ENCODE results near the gene PSMA6.
"Not testable (repeated sequence)": the region's sequence is repeated elsewhere in the genome, so short reads cannot be mapped to it uniquely, and the experiment has no call there.

- TF ChIP-seq POLR2AphosphoS5, CTCF, EP300 (IDR thresholded peaks at IDR 0.05): not testable (repeated sequence)
Measured at GRCh38 chr14:35336171-35336493, 44.0 kb downstream of the PSMA6 start.

Data from gastroesophageal sphincter (tissue), 3 donors.